IPS-NIHi7 (cell line): ENCODE data around the gene ABCG2.
A peak's percentile ranks its signal among the peaks of the same experiment; 100 is the strongest.

Experiments used
- DNase-seq: peaks from one replicate; pipeline ENCODE4 v3.0.0; 2012; ENCODE audit warnings: mixed read lengths; ENCODE audit errors: extremely low spot score

The ABCG2 gene

DNA sequence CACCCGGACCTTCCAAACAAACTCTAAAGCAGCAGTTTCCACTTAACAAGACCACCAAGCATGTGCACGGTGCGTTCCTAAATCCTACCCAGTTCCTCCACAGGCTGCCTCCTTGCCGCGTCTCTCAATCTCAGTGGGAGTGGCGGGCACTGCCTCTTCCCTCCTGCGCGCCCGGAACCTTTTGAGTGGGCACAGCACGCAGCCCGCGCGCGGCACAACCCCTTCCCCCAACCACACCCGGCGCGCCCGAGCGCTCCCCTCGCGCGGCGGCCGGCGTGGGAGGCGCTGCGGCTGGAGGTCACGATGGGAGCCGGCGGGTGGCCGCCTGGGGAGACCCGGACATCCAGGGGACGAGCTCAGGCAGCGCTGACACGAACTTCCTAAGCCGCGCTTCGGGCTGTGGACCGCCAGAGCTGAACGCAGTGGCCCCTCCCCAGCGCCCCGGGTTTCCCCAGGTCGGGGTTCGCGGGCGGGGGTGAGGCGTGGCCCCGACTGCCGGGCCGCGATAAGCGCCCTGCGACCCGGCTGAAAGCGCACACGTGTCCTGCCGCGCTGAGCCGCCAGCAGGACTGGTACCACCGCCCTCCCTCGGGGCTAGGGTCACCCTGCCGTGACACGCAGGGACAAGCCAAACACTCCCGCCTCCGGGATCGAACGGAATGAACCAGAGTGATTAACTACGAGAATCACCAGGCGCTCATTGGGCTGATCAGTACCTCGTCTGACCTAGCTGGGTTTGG, at the start of gene ABCG2:
ABCG2 (minus strand) TSS at position 151 of the 740 bp plus-strand sequence. CDS start 18,644 bp downstream, outside the sequence.
- peak; percentile 58 for DNase-seq

DNA sequence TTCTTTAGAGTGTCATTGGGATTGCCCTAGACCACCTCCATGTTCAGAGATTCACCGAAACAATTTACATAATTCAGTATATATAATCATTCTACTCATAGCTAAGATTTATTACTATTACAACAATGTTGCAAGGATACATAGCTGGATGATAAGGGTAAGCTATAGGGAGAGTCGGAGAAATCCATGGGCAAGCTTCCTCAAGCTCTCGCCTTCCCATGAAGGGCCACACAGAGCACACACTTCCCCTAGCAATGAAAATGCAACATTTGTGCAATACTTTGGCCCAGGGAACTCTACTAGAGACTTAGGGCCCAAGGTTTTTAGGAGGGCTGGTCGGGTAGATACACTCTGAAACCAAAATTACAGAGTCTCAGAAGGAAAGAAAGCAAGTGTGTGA, 49.7 kb upstream of the ABCG2 start:
- DNase-seq: no peak

DNA sequence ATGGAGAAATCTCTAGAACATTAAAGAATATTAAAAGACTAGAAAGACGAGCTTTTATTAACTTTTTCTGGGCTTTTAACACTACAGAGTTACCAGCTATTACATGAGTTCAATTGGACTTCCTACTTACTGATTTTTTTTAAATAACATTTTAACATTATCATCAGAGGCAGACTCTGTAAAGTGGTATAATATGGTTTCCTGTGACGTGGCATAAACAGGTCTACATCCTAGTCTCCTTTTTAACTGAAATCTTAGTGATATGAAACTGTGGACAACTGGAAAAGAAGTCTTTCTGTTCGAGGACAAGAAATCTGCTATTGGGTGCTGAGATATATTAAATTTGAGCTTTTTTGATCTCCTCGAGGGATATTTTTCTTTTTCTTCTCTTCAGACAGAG, 48.7 kb upstream of the ABCG2 start:
- no peak for DNase-seq

DNA sequence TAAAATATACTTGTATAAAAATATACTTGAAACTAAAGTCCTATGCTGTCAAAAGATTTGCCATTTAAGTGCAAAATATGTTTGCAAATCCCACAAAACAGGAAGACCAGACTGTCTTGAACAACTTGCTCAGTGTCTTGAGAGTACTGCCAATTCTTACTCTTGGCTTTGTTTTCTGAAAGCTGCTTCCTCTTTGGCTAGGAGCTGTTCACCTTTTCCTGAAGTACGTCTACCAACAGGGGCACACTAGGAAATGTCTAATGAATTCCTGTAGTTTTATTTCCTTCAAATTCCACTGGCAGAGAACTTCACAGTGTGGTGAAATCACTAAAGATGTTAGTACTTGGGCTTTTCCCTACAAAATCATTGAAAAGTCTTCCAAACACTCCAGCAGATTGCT, 46.4 kb upstream of the ABCG2 start:
- no peak for DNase-seq

DNA sequence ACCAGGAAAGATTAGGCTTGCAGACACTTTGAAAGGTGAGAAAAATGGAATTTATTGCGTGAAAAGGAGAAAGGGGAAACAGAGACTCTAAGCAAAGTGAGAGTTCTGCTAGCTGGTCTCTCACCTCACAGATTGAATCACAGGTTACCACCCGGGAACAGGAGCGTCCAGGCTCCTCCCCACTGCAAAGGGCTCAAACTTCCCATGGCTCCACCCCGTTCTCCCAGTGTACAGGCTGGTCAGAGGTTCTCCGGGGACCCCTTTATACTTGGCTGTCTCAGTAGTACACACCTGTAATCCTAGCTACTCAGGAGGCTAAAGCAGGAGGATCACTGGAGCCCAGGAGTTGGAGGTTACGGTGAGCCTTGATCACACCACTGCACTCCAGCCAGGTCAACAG, 44.0 kb upstream of the ABCG2 start:
- no peak for DNase-seq

DNA sequence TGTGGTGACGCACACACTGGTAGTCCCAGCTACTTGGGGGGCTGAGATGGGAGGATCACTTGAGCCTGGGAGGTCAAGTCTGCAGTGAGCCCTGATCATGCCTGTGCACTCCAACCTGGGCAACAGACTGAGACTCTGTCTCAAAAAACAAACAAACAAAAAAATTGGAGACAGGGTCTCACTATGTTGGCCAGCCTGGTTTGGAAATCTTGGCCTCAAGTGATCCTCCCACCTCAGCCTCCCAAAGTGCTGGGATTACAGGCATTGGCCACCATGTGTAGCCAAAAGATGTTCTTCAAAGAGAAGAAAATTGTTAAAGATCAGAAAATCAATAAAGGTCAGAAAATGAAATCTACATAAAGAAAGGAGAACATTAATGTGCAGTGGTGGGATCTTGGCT, 41.7 kb upstream of the ABCG2 start:
- DNase-seq: no peak

DNA sequence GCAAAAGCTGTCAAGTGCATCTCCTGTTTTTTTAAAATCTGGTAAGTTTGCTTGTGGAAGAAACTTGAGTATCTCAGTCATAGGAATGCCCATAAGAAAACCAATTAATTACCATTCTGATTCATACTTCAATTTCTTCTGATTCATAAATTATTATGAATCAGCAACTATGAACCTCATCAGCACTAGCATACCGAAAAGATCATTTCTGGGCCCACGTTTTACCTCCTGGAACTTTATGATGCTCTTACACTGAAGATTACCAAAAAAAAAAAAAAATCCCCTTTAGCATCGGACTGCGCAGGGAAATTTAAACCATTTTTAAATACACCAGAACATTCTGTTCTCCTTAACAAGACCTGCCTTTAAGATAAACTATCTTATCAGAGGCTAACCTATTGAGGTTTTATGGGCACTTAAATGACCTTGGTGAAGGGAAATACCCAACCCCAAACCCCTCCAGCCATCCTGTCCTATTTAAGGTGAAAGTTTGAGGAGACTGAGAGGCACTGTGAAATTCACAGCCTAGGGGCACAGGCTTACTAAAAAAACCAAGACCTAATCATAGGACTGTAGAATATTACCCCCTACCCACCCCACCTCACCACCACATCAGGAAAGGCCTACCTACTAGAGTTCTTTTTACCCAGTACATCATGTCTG, 38.2 kb upstream of the ABCG2 start:
- no peak for DNase-seq

DNA sequence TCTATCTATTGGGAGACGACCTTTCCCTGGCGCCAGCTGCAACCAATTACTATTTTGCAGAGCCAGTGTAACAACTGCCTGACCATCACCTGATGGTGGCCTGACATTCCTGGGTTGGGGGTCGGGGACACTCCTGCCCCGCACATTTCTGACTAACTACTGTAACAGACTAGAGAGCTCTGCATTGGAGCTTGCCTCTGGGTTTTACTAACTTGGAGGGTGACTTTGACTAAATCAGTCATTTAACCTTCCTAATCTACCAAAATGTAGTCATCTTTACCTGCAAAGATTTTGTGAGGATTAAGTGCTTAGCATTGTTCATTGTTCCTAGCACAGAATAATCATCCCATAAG, 37.5 kb upstream of the ABCG2 start:
- no peak for DNase-seq

DNA sequence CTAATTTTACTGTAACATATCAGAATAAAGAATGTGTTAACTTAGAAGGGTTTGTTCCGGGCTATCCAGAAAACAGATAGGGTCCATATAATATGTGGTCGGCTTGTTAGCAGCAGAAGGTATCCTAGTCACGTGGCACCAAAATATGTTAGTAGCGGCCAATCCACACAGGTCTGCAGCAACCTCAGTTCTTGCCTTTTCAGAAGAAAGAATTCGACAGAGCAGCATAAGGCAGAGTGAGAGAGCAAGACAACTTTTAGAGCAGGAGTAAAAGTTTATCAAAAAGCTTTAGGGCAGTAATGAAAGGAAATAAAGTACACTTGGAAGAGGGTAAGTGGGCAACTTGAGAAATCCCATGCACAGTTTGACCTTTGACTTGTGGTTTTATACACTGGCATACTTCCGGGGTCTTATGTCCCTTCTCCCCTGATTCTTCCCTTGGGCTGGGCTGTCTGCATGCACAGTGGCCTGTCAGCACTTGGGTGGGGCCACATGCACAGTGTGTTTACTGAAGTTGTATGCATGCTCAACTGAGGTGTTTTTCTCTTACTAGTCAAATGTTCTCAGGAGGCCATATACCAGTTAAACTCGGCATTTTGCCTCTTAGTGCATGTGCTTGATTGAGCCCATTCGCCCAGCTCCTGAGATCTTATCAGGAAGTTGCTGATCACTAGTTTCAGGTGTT, 37.0 kb upstream of the ABCG2 start:
- DNase-seq: no peak

DNA sequence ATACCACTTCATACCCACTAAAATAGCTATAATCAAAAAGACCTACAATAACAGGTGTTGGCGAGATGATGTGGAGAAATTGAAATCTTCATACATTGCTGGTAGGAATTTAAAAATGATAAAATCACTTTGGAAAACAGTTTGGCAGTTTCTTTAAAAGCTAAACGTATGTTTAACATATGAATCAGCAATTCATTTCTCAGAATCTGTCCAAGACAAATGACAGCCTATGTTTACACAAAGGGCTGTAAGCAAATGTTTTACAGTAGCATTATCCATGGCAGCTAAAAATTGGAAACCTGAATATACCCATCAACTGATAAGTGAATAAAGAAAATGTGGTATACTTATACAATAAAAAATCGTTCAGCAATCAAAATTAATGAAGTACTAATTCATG, 33.0 kb upstream of the ABCG2 start:
- no peak for DNase-seq

DNA sequence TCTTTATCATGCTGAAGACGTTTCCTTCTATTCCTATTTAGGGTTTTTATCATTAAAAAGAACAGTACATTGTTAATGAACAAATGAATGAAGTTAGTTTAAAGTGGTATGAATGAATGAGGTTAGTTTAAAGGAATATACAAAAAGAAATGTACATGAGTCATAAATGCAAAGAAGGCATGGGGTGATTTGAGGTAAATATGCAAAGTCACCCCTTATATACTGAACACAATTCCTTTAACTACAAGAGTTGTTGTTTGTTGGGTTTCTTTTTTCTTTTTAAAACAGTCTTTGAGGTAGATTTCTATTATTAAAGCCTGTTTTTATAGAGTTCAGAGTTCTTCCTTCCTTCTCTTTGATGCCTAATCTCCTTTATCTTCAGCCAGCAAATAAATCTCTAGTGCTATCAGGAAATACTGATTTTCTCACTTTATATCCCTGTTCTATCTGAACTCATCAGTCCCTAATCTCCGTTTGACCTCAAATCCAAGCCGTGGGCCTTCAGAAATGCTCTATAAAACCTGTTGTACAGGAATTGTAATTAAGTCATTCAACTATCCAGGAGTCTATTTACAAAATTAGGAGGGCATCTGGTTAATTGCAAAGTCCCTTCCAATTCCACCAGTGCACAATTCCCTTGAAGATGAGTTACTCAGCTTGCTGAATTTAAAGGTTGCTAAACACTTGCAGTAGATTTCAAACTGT, 31.6 kb upstream of the ABCG2 start:
- DNase-seq: no peak

DNA sequence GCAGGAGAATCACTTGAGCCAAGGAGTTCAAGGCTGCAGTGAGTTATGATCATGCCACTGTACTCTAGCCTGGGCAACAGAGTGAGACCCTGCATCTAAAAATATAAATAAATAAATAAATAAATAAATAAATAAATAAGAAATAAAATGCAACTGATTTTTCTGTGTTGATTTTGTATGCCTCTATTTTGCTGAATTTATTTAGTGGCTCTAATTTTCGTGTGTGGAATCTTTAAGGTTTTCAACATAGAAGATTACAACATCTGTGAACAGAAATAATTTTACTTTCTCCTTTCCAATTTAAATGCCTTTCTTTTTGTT, 30.9 kb upstream of the ABCG2 start:
- DNase-seq: no peak

DNA sequence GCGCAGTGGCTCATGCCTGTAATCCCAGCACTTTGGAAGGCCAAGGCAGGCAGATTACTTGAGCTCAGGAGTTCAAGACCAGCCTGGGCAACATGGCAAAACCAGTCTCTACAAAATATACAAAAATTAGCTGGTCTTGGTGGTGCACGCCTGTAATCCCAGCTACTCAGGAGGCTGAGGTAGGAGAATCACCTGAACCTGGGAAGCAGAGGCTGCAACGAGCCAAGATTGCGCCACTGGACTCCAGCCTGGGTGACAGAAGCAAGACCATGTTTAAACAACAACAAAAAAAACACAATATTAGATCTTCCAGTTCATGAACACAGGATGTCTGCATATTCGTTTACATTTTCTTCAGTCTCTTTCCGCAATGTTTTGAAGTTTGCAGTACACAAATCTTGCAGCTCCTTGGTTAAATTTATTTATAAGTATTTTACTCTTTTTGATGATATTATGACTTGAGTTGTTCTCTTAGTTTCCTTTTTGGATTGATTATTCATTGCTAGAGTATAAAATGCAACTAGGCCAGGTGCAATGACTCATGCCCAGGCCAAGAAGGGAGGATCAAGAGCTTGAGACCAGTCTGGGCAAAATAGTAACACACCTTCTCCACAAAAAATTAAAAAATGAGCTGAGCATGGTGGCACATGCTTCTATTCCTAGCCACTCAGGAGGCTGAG, 30.4 kb upstream of the ABCG2 start:
- DNase-seq: no peak

DNA sequence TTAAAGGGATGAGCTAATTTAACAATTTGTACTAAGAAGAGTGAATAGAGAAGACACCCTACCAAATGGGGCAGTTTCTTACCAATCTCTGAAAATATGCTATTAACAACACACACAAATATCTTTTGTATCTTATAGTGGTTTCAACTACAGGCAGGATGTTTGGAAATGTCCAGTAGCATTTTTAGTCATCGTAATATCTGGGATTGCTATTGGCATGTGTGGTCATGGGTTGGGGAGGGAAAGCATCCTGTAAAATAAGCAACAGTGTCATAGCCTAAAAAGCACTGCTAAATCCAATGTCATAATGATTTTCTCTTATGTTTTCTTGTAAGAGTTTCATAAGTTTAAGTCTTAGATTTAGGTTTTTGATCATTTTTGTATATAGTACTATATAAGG, 29.3 kb upstream of the ABCG2 start:
- DNase-seq: no peak

DNA sequence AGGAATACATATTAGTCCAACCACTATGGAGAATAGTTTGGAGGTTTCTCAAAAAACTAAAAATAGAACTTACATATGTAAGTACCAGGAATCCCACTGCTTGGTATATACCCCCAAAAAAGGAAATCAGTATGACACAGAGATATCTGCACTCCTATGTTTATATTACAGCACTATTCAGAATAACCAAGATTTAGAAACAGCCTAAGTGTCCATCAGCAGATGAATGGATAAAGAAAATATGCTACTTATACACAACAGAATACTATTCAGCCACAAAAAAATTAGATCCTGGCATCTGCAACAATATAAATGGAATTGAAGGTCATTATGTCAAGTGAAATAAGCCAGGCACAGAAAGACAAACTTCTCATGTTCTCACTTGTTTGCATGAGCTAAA, 27.5 kb upstream of the ABCG2 start:
- DNase-seq: no peak

DNA sequence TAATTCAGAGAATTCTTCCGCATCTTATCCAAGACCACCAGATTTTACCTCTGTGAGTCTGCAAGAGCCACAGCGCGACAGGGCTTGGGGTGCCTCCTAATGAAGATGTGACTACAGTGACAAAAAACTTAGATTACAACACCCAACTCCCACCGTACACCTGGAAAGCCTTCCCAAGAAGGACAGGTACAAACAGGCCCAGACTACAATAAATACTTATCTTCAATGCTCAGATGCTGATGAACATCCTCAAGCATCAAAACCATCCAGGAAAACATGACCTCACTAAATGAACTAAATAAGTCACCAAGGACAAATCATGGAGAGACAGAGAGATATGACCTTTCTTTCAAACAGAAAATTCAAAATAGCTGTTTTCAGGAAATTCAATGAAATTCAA, 20.8 kb upstream of the ABCG2 start:
- no peak for DNase-seq

DNA sequence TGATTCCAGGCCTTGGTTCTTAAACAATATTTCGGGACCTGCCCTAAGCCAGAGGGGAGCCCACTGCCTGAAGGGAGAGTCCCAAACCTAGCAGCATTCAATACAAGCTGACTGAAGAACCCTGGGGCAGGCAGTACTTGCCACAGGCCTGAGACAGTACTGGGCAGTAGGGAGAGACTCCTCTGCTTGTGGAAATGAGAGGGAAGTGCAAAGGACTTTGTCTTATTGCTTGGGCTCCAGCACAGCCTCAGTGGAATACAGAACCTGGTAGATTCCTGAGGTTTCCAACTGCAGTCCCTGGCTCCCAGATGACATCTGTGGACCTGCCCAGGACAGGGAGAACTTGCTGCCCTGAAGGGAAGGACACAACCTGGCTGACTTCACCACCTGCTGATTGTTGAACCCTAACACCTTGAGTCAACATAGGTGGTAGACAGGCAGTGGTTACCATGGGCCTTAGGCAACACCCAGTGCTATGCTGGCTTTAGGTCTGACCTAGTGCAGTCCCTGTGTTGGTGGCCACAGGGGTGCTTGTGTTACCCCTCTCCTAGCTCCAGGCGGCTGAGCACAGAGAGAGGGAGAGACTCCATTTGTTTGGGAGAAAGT, 20.3 kb upstream of the ABCG2 start:
- no peak for DNase-seq

DNA sequence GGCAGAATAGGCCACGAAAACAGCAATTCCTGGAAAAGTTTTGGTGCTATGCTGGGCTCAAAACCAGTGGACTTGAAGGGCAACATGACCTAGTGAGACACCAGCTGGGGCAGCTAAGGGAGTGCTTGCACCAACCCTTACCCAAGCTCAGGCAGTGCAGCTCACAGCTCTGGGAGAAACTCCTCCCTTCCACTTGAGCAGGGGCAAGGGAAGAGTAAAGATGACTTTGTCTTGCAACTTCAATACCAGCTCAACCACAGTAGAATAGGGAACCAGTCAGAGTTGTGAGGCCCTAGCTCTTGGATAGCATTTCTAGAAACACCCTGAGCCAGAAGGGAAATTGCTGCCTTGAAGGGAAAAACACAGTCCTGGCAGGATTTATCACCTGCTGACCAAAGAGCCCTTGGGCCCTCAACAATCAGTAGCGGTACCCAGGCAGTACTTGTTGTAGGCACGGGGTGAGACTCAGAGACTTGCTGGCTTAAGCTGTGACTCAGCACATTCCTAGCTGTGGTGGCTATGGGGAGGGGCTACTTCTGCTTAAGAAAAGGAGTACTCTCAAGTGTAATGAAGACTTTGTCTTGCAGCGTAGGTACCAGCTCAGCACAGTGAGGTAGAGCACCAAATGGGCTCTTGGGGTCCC, 19.7 kb upstream of the ABCG2 start:
- DNase-seq: peak; percentile 84

DNA sequence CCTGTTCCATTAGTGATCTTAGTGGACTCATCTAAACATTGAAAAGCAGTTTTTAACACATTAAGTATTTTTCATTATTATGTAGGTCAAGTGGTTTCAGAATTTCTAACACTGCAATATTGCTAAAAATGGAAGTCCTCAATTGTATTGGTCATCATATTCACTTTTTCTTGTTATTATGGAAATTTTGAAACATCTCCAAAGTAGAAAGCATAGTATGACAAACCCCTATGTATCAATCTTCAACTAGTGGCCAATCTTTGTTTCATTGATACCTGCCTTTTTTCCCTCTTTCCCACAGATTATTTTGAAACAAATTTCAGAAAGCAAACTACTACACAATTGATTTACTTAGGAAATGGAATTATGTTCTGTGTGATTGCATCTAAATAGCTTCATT, 14.5 kb upstream of the ABCG2 start:
- no peak for DNase-seq

DNA sequence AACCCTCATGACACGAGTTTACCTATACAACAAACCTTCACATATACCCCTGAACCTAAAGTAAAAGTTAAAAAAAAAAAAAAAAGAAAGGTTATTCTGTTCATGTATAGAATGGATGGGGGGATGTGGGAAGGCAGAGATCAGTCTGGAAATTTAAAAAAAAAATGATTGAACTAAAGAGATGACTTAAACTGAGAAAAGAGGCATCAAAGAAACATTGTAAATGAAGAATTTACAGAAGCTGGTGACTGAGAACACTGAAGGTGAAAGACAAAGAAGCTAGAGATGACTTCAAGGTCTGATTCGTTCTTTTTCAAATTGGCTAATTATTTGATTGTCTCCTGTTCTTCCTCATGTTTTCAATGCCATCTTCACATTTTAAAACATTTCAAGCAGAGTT, 12.8 kb upstream of the ABCG2 start:
- no peak for DNase-seq

DNA sequence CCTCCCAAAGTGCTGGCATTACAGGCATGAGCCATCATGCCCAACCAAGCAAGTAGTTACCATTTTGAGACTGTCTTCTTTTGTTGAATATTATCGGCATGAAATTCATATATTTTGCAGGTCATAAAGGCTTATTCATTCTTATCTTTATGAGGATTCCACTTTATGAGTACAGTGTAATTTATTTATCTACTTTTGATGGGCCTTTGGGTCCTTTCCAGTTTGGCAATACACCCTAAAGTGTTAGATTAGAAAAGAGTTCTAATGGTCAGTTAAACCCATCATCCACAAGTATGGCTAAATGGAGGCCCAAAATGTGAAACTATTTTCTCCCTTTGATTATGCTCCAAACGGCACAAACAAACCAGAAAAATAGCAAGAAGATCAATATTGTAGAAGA, 10.9 kb upstream of the ABCG2 start:
- no peak for DNase-seq
